Panc1 (cell line): Measurements from ENCODE around the gene TMEM132C.

ENCODE experiments used
- CTCF ChIP-seq: fragments of 450-650 bp; IDR thresholded peaks from 2 replicates; pipeline ENCODE4 v1.5.1; 2017; ENCODE audit warnings: mild to moderate bottlenecking
- POLR2AphosphoS5 ChIP-seq: IDR thresholded peaks from 2 replicates; pipeline ENCODE4 v1.6.1; 2012; ENCODE audit warnings: mild to moderate bottlenecking, low read depth, low read length, moderate library complexity
- REST ChIP-seq, 2 experiments: IDR thresholded peaks; 2 replicates each; pipeline ENCODE4 v1.6.1; 2011 to 2012; ENCODE audit warnings: low read depth in 2 of 2, control low read depth in 1 of 2, low read length in 1 of 2, mild to moderate bottlenecking in 1 of 2, moderate library complexity in 1 of 2; ENCODE audit not compliant: insufficient read depth in 1 of 2
- SIN3A ChIP-seq: IDR thresholded peaks from 2 replicates; pipeline ENCODE4 v1.6.1; 2012; ENCODE audit warnings: low read depth, mild to moderate bottlenecking, low read length, moderate library complexity, borderline replicate concordance; ENCODE audit not compliant: insufficient read depth

GRCh38 chr12:128442096-128442495, 175.1 kb downstream of the TMEM132C start:
- TF ChIP-seq CTCF (no peak), REST (IDR thresholded peaks at IDR 0.05; ENCODE audit: insufficient read depth in 1 of 2, low read depth in 2 of 2, low read length in 1 of 2) (no peak), SIN3A (no peak), POLR2AphosphoS5 (no peak)
